Common myeloid progenitor, CD34-positive (primary cell): ENCODE measurements around the gene PRR23E.

ENCODE experiments used
- CTCF ChIA-PET: fragments of 350-600 bp; sonication (Branson Sonifier 250); formaldehyde crosslinking; loops from one replicate; lab custom pipeline; 2021; ENCODE audit warnings: antibody characterized with exemption; lab: Charles Lee
- POLR2A ChIA-PET: fragments of 350-600 bp; sonication (Branson Sonifier 250); formaldehyde crosslinking; loops from one replicate; lab custom pipeline; 2021; ENCODE audit warnings: antibody characterized with exemption; lab: Charles Lee
- DNase-seq, 3 donors: peaks; one replicate each; pipeline versions ENCODE4 v3.0.0 to v3.0.0-alpha.2; 2013
- H3K27ac ChIP-seq, 2 experiments: 1 replicate in 1 of 2; 2 replicates in 1 of 2; pipeline ENCODE4 v1.7.0; 2013; ENCODE audit warnings: inconsistent platforms in 2 of 2, low read length in 2 of 2, mild to moderate bottlenecking in 2 of 2, low read depth in 1 of 2, moderate library complexity in 1 of 2; ENCODE audit not compliant: severe bottlenecking in 2 of 2, insufficient read depth in 1 of 2, poor library complexity in 1 of 2
- H3K27me3 ChIP-seq, 5 experiments: replicated peaks in 2 of 5; 1 replicate in 3 of 5; 2 replicates in 2 of 5; pipeline versions ENCODE4 v1.6.1 to v1.7.0; 2013; ENCODE audit warnings: low read length in 4 of 5, mild to moderate bottlenecking in 2 of 5, moderate library complexity in 2 of 5, inconsistent platforms in 1 of 5; ENCODE audit not compliant: insufficient read depth in 5 of 5, control insufficient read depth in 4 of 5
- H3K36me3 ChIP-seq, 4 experiments: 1 replicate in 2 of 4; 2 replicates in 2 of 4; pipeline versions ENCODE4 v1.6.1 to v1.7.0; 2013; ENCODE audit warnings: low read length in 3 of 4, control low read depth in 1 of 4, mild to moderate bottlenecking in 1 of 4; ENCODE audit not compliant: control insufficient read depth in 4 of 4, insufficient read depth in 4 of 4
- H3K4me1 ChIP-seq, 4 experiments: 1 replicate in 3 of 4; 2 replicates in 1 of 4; pipeline versions ENCODE4 v1.6.1 to v1.7.1; 2013; ENCODE audit warnings: low read length in 3 of 4, mild to moderate bottlenecking in 3 of 4, control low read depth in 1 of 4, inconsistent platforms in 1 of 4, moderate library complexity in 1 of 4; ENCODE audit not compliant: control insufficient read depth in 4 of 4, insufficient read depth in 4 of 4; ENCODE audit errors: control extremely low read depth in 1 of 4
- H3K4me3 ChIP-seq, 7 experiments: 1 replicate in 4 of 7; 2 replicates in 3 of 7; pipeline versions ENCODE4 v1.5.1 to v1.7.0; 2013; ENCODE audit warnings: mild to moderate bottlenecking in 7 of 7, low read length in 6 of 7, moderate library complexity in 6 of 7, inconsistent platforms in 2 of 7, low read depth in 2 of 7, control low read depth in 1 of 7; ENCODE audit not compliant: insufficient read depth in 4 of 7, control insufficient read depth in 1 of 7; ENCODE audit errors: extremely low read depth in 1 of 7
- H3K9me3 ChIP-seq, 5 experiments: 1 replicate in 4 of 5; 2 replicates in 1 of 5; pipeline versions ENCODE4 v1.6.1 to v1.7.1; 2013; ENCODE audit warnings: low read length in 4 of 5, mild to moderate bottlenecking in 2 of 5, inconsistent platforms in 1 of 5, low read depth in 1 of 5, moderate library complexity in 1 of 5; ENCODE audit not compliant: control insufficient read depth in 4 of 5, insufficient read depth in 2 of 5; ENCODE audit errors: control extremely low read depth in 1 of 5
- WGBS: methylation state at CpG from one replicate; pipeline ENCODE4 v1.1.5; 2013; ENCODE audit not compliant: insufficient coverage; 5-methylcytosine and 5-hydroxymethylcytosine counted together

Gene PRR23E

GRCh38 chr3:127183931-127184869 lies 8.7 kb upstream of the PRR23E start:
- CTCF ChIA-PET = interaction anchor here (1.3 kb wide), 1 partner anchor 20 kb away, joined by 3 read pairs; no protein-coding TSS in a partner anchor

GRCh38 chr3:127184870-127185216 lies 8.1 kb upstream of the PRR23E start:
- ChIA-PET CTCF (interaction anchor here (1.3 kb wide), 1 partner anchor 21 kb away, joined by 3 read pairs; no protein-coding TSS in a partner anchor), POLR2A (no interaction called here)
- DNase-seq = no peak
- no peaks in the 10 kb centered on the region for H3K9me3 ChIP-seq
- H3K4me3 ChIP-seq = no peak overlapping the region
- H3K36me3 ChIP-seq = no peaks in the 10 kb centered on the region
- no peak overlapping the region for H3K27ac ChIP-seq
- 93% methylated on average over 3 of the region's 4 CpGs for WGBS
- no peaks in the 10 kb centered on the region for H3K4me1 ChIP-seq
- H3K27me3 ChIP-seq = peaks cover 0 to 12% (median 0%) of the 10 kb centered on the region in 5 experiments

More at GRCh38 chr3:127183931-127184869, 8.7 kb upstream of the PRR23E start:
- Histone ChIP-seq H3K4me3 (no peak overlapping the region), H3K9me3 (no peaks in the 10 kb centered on the region), H3K27me3 (peaks cover 0 to 9% (median 0%) of the 10 kb centered on the region in 5 experiments), H3K4me1 (no peaks in the 10 kb centered on the region), H3K36me3 (no peaks in the 10 kb centered on the region), H3K27ac (no peak overlapping the region)
- DNase-seq = no peak
- WGBS = 90% methylated on average over 17 of the region's 23 CpGs
- POLR2A ChIA-PET = no interaction called here

- Histone ChIP-seq H3K36me3 (no peaks in the 10 kb centered on the region), H3K27ac (no peak overlapping the region), H3K9me3 (no peaks in the 10 kb centered on the region), H3K4me3 (no peak overlapping the region), H3K4me1 (no peaks in the 10 kb centered on the region), H3K27me3 (peaks cover 0 to 12% (median 0%) of the 10 kb centered on the region in 5 experiments)
- no peak for DNase-seq
- ChIA-PET POLR2A (no interaction called here), CTCF (interaction anchor here (1.3 kb wide), 1 partner anchor 21 kb away, joined by 3 read pairs; no protein-coding TSS in a partner anchor)
- 89% methylated on average over 1 of the region's 3 CpGs for WGBS
Observed at GRCh38 chr3:127185268-127185667, 7.7 kb upstream of the PRR23E start.

GRCh38 chr3:127185962-127186674 lies 6.8 kb upstream of the PRR23E start:
- CTCF ChIA-PET = no interaction called here
- 97% methylated on average over 3 of the region's 4 CpGs for WGBS
- Histone ChIP-seq H3K9me3 (peaks cover 0 to 4% (median 0%) of the 10 kb centered on the region in 5 experiments), H3K4me1 (no peaks in the 10 kb centered on the region), H3K27ac (no peak overlapping the region), H3K4me3 (no peak overlapping the region), H3K36me3 (no peaks in the 10 kb centered on the region), H3K27me3 (peaks cover 0 to 12% (median 0%) of the 10 kb centered on the region in 5 experiments)
- DNase-seq = no peak
- POLR2A ChIA-PET = no interaction called here

GRCh38 chr3:127187316-127187715 lies 5.6 kb upstream of the PRR23E start:
- H3K27me3 ChIP-seq = peaks cover 0 to 14% (median 0%) of the 10 kb centered on the region in 5 experiments
- no peak overlapping the region for H3K27ac ChIP-seq
- H3K4me1 ChIP-seq = no peaks in the 10 kb centered on the region
- no peaks in the 10 kb centered on the region for H3K36me3 ChIP-seq
- no peak for DNase-seq
- ChIA-PET POLR2A (no interaction called here), CTCF (no interaction called here)
- WGBS = no CpG with 5 or more reads among the region's 1 CpG
- H3K9me3 ChIP-seq = peaks cover 1 to 10% (median 4%) of the 10 kb centered on the region in 5 experiments
- no peak overlapping the region for H3K4me3 ChIP-seq

GRCh38 chr3:127193341-127193740 lies 410 bp downstream of the PRR23E start:
- no peaks in the 10 kb centered on the region for H3K4me1 ChIP-seq
- whole genome bisulfite sequencing = 76% methylated on average over 5 of the region's 11 CpGs
- H3K27me3 ChIP-seq = peaks cover 0 to 42% (median 5%) of the 10 kb centered on the region in 5 experiments
- H3K4me3 ChIP-seq = no peak overlapping the region
- CTCF ChIA-PET = no interaction called here
- H3K27ac ChIP-seq = no peak overlapping the region
- H3K9me3 ChIP-seq = peaks cover 1 to 14% (median 9%) of the 10 kb centered on the region in 5 experiments
- POLR2A ChIA-PET = no interaction called here
- H3K36me3 ChIP-seq = no peaks in the 10 kb centered on the region
- DNase-seq = no peak
